ENCODE results near the gene CCDC81. TPM values are rescaled to one million over a fixed set of nuclear protein-coding genes. Genes with fewer than 3 reads are reported as not detected.
"Not testable (repeated sequence)": the region's sequence is repeated elsewhere in the genome, so short reads cannot be mapped to it uniquely, and the experiment has no call there.

Gene CCDC81
- total RNA-seq, 1 donor from 2014 or later = 3.0 TPM

DNA sequence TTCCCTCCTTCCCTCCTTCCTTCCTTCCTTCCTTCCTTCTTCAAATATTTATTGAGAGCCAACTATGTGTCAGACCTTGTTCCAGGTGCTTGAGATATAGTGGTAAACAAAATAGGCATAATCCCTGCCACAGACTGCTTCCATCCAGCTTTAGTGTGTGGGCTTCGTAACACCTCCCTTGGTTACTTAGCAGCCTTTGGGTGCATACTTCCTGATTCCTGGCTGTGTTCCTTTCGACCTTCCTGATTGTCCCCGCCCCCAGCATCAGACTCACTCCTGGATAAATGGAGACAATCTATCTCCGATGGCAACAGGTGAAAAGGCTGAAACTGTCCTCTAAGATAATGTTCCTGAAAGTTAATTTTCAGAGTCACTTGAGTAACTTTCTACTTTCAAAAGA lies 13.5 kb downstream of the CCDC81 start:
- DNase-seq = no peak

DNA sequence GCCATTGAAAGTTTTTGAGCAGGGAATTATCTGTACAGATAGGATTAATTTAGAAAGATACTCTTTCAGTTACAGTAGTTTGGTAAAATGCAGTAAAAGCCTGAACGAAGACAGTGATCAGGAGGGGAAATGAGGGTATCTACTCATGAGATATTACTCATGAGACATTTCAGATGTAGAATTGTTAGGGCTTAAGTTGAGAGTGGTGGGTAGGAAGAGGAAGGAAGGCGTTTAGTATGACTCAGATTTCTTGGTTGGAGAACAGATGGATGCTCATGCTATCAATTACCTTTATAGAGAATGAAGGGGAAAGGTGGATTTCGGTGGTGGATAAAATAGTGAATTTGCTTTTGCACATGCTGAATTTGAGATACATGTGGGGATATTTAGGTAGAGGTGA lies 15.8 kb downstream of the CCDC81 start:
- DNase-seq = no peak

DNA sequence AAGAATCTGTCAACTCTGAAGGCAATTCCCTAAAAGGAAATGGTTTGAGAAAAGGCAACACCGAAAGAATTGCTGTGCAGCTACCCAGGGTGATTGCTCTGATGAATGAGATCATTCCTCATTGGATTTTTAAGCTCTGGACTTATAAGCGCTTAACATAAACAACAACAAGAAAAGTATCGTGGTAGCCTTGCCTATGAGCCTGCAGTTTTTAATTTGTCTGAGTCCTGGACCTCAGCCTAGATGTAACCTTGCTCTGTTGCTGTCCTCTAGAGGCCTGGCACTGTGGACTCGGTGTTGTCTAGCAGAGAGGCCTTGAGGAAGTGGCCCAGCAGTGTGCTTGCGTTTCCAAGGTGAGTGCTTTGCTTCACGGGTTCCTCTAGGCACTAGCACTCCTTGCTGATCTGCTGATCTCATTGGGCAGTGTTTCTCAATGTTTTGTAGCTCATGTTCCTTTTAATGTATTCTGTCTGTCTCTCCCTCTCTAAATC lies 20.4 kb downstream of the CCDC81 start:
- no peak for DNase-seq

DNA sequence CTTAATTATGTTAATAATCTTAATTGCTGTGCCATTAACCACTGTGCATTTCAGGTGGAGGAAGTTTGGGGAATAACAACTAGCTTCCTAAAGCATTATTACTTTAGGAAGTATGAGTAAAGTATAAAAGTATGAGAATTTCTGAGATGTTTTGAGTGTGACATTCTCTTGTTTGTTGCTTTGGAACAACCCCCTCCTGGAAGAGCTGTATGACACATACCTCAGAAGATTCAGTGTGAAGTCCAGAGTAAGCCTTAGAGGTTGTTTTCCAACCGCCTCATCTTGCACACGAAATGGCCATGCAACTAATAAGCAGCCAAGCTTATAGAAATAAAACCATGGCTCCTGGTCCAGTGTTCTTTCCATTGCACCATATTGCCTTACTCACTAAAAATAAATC lies 21.7 kb downstream of the CCDC81 start:
- DNase-seq = no peak

DNA sequence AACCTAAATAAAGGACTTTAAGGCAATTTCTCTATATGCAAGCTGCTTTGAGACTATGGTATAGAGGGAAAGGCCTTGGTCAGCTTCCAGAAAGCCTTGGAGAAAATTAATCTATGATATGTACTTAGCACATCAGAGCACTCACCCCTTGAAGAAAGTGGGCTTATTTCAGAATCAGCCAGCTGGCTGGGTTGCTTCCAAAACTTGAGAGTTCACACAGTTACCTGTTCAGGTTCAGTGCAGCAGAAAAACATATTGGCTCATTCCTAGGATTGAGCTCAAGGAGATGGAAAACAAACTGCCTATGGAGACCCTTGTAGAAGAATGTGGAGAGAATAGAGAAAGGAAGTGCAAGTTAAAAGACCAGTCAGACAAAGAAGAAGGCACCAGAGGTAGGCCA lies 22.7 kb downstream of the CCDC81 start:
- DNase-seq = no peak

DNA sequence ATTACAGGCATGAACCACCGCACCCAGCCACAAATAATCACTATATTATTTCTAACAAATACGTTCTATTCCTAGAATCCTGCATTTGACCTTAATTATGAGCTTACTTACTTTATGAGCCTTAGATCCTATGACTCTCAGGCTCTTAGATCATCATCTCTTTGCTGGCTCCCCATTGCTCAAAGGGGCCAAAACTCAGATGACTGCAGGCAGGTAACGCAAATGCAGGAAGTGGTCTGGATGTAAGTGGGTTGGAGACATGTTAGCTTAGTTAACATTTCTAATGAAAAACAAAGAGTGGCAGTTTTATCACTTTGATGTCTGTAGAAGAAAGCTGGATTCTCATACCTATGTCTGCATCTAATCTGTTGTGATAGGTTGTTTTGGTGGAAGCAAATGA lies 23.4 kb downstream of the CCDC81 start:
- no peak for DNase-seq

DNA sequence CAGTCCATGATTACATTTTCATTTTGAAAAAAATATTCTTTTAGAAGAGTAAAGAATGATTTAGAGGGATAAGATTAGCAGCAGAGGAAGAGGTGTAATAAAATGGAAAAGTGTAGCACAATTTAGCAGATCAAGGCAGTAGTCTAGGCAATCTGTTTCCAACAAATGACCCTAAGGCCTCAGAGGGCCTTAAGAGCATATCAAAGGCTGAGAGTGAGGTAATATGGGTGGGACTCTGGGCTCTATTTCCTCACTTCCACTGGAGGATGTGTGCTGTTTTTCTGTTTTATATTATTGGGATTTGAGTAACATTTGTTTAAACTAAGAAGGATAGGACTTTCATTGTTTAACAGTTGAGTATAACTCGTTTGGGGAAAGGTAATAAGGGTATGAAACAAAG lies 28.8 kb downstream of the CCDC81 start:
- no peak for DNase-seq

DNA sequence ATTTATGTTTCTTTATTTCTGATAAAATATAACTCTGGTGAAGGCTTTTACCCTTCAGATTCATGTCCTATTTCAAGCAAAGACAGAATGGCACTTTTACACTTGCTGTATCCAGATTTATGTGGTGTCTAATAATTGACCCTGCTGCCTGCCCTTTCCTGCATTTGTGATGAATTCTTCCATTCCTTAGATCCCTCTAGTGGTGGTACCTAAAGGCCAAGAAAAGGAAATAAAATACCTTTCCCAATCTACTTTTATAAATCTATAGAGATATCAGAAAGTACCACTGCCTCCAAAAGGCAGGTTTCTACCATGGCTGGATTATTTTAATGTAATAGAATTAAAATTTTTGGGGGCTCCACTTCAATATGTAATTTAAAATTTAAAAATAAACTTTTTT lies 34.2 kb downstream of the CCDC81 start:
- DNase-seq = no peak

DNA sequence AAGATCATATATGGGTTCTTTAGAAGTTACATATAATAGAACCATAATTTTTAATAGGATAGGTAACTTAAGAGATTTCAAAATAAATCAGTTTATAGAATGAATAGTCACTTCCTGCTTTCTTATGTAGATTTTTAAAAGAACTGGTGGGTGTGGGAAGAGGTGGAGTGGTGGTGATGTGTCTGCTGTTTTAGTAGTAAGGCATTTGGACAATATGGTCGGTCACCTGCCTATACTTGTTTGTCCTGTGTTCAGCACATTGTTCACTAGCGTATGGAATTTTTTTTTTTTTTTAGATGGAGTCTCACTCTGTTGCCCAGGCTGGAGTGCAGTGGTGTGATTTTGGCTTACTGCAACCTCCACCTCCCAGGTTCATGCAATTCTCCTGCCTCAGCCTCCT lies 39.3 kb downstream of the CCDC81 start:
- no peak for DNase-seq

DNA sequence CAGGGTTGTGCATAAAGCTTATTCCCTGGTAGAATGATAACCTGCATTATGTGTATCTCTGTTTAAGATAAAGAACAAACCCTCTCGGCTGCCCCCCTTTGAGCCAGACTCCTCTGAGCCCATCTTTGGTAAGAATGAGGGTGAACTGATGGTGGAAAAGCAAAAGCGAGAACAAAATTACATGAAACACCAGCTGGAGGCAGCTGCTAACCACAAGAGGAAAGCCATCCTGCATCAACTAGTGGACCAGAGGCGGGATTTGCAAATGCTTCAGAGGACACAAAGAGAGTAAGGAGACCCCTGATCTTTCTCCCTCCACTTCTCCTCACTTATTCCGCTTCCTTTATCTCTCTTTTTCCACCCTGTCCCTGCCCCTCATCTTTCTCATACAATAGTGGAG lies 40.3 kb downstream of the CCDC81 start:
- DNase-seq = no peak

DNA sequence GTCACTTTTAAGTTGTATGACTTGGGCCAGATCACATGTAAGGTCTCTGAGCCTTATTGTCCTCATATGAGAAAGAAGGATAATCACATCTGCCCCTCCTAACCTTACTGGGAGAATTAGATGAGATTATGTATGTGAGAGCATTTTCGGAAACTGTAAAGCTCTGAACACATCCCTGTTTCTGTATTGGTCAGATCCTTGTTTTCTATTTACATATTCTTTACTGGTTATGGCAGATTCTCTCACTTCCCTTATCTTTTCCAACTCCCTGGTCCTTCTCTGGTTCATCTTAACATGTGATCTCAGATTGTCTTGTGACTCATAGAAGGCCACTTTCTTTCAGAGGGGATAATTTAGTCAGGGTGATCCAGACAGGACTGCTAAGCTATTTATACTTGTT lies 41.8 kb downstream of the CCDC81 start:
- no peak for DNase-seq

DNA sequence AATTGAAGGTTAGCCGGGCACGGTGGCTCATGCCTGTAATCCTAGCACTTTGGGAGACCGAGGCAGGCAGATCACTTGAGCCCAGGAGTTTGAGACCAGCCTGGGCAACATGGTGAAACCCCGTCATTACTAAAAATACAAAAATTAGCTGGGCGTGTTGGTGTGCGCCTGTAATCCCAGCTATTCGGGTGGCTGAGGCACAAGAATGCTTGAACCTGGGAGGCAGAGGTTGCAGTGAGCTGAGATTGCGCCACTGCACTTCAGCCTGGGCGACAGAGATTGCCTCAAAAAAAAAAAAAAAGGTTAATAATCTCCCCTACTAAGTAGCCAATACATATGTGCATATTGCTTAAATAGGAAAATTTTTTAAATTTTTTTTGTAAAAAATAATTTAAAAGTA lies 42.3 kb downstream of the CCDC81 start:
- DNase-seq = not testable (repeated sequence)

DNA sequence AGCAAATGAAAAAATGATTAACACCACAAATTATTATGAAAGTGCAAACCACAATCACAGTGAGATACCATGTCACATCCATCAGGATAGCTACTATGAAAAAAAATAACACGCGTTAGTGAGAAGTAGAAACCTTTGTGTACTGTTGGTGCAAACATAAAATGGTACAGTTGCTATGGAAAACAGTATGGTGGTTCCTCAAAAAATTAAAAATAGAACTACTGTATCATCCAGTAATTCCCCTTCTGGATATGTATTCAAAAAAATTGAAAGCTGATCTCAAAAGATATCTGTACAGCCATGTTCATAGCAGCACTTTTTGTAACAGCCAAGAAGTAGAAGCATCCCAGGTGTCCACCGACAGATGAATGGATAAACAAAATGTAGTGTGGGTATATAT lies 43.4 kb downstream of the CCDC81 start:
- no peak for DNase-seq

DNA sequence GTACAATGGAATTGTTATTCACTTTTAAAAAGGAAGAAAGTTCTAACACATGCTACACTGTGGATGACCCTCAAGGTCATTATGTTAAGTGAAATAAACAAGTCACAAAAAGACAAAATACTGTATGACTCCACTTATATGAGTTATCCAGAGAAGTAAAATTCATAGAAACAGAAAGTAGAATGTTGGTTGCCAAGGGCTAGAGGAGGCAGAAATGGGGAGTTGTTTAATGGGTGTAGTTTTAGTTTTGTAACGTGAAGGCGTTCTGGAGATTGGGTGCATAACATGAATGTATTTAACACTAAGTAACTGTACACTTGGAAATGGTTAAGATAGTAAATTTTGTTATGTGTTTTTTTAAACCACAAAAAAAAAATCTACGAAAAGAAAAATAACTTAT lies 43.8 kb downstream of the CCDC81 start:
- no peak for DNase-seq

DNA sequence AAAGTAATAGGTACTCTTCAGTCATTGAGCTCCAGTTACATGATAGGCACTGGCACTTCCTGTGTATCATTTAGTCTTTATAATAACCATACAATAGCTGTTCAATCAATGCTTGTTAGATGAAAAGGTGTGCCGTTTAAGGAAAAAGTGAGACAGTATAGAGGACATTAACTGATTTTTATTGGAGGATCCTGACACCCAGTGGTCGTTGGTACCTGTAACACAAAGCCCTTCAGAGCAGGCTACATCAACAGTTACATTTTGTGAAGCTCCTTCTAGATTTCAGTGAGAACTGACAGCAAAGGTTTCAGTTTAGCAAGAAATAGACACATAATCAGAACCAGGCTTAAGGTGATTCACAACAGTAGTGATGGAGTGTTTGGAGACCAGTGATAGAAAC lies 44.2 kb downstream of the CCDC81 start:
- no peak for DNase-seq

DNA sequence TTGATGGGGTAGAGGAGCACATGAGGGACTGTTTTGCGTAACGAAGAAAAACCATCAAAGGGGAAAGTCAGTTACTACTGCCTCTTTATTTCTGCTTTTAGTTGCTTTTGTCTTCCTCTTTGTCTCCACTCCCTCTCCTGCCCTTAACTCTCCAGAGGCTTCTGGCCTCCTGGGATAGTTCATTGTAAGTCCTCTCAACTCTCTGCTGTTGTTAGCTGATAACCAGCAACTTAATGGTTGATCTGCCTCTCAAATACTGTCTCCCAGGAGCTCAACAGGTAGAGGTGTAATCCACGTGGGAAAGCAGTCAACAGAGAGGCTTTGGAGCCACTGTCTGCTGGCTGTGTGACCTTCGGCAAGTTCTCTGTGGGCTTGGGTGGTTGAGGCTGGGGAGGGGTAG lies 47.3 kb downstream of the CCDC81 start:
- DNase-seq = no peak

DNA sequence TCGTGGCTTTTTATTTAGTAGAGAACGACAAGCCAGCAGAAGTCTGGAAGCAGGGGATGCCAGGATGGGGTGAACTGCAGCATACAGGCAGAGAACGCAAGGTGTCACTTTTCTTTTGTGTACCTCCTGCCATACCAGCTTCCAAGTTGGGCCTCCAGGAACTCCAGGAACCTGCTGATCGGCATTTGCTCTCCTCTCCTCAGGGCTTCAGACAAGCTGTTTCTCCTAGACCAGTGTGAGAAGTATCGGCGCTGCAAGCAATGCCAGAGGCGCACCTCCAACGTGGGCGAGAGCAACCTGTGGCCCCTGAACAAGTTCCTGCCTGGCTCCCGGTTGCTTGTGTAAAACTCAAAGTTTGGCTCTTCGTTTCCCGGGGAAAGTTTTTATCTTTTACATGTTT lies 47.7 kb downstream of the CCDC81 start:
- DNase-seq = no peak

DNA sequence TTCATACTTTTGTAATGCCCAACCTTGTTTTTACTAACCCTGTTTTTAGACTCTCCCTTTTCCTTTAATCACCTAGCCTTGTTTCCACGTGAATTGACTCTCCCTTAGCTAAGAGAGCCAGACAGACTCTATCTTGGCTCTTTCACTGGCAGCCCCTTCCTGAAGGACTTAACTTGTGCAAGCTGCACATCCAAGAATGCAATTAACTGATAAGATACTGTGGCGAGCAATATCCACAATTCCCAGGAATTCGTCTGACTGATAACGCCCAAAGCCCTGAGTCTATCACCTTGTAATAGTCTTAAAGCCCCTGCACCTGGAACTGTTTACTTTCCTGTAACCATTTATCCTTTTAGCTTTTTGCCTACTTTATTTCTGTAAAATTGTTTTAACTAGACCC lies 48.8 kb downstream of the CCDC81 start:
- not testable (repeated sequence) for DNase-seq

DNA sequence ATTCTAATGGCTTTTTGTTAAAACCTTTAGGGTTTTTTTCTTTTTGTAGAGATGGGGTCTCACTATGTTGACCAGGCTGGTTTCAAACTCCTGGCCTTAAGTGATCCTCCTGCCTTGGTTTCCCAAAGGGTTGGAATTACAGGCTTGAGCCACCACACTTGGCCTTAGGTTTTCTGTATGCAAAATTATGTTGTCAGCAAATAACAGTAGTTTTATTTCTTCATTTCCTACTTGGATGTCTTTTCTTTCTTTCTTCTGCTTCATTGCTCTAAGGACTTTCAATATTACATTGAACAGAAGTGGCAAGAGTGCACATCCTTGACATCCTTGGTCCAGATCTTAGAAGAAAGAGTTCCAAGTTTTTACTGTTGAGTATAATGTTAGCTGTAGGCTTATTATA lies 52.8 kb downstream of the CCDC81 start:
- no peak for DNase-seq

DNA sequence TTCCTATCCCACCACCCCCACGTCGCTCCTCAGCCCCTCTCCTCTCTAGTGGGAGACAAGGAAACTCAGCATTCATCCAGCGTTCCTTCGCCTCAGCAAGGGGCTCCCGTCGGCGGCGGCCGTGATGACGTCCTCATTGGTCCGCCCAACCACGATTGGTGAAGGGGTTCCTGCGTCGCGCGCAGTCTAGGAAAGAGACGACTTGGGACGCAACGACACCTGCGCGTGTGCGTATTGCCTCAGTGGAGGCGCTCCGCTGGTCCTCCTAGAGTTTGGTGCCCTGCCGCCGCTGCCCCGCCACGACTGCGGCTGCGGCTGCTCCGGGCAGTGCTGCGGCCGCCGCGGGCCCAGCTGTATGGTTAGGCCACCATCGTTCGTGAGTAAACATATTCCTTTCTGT lies 56.6 kb downstream of the CCDC81 start:
- DNase-seq = no peak

DNA sequence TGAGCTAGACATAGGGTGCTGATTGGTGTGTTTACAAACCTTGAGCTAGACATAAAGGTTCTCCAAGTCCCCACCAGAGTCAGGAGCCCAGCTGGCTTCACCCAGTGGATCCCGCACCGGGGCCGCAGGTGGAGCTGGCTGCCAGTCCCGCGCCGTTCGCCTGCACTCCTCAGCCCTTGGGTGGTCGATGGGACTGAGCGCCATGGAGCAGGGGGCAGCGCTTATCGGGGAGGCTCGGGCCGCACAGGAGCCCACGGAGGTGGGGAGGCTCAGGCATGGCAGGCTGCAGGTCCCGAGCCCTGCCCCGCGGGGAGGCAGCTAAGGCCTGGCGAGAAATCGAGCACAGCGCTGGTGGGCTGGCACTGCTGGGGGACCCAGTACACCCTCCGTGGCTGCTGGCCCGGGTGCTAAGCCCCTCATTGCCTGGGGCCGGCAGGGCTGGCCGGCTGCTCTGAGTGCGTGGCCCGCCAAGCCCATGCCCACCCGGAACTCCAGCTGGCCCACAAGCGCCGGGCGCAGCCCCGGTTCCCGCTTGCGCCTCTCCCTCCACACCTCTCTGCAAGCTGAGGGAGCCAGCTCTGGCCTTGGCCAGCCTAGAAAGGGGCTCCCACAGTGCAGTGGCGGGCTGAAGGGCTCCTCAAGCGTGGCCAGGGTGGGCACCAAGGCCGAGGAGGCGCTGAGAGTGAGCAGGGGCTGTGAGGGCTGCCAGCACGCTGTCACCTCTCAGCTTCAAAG lies 58.8 kb downstream of the CCDC81 start:
- not testable (repeated sequence) for DNase-seq

DNA sequence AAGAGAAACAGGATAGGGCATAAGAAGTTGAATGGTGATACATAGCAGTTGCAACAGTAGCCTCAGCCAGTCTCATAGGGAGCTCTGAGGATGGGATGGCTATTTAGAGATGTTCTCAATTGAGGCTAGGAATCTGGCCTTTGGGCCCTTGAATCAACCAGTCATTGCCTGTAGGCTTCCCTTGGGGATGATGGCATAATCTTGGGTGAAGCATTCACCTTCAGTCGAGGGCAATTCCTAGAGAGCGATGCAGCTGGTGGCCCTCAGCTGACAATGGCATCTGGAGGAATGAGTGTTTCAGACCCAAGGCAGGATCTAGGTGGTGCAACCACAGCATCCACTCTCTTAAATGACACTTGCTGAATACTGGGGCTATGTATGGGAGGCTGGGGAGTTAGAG lies 61.0 kb downstream of the CCDC81 start:
- no peak for DNase-seq

DNA sequence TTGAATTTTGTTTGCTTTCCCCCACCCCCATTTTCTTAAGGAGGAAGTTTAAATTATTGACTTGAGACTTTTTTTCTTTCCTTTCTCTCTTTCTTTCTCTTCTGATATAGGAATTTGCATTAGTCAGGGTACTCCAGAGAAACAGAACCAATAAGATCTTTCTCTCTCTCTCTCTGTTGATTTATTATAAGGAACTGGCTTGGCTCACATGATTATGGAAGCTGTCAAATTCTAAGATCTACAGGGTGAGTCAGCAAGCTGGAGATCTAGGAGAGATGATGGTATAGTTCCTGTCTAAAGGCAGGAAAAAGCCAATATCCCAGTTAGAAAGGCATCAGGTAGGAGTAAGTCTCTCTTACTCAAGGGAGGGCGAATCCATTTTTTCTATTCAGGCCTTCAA lies 64.0 kb downstream of the CCDC81 start:
- no peak for DNase-seq

DNA sequence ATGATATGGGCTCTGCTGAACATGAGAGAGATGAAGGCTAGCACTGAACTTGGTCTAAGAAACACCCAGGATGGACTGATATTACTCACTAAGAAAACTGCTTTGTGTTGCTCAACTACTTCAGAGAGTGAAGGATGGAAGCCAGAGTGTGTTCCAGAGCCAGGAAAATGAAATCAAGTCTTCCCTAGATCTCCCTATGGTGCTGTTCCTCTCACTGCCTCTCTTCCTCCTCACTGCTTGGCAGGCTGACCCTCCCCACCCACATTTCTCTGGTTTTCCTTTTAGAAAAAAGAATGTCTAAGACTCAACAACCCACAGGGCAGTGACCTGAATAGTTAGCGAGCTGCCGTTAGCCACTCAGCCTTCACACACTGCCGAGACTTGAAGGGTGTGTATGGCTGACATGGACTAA lies 65.6 kb downstream of the CCDC81 start:
- DNase-seq = no peak

DNA sequence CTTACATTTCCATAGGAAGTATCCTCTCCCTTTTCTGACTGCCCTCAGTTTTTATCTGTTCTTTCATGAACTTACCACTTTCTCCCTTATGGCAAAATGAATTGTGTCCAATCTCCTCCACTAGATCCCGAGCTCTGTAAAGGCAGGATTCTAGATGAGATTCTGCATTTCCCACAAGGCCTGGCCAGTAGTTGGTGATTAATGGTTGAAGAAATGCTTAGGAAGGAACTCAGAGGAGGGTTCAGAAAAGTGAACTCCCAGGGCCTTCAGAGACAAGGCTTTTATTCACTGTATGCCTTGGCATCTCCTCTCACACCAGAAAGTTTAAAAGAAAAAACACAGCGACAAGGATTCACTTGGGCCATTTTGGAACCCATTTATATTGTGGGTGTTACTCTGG lies 66.2 kb downstream of the CCDC81 start:
- DNase-seq = no peak

Data from occipital lobe (tissue), 2 donors.